BLaER1 (cell line): Measurements from ENCODE around the gene ZDHHC15.
A peak's percentile ranks its signal among the peaks of the same experiment; 100 is the strongest.
"Not testable (repeated sequence)": the region's sequence is repeated elsewhere in the genome, so short reads cannot be mapped to it uniquely, and the experiment has no call there.

Source experiments
- H3K27ac ChIP-seq: shearing (Covaris generic); formaldehyde crosslinking; 2 replicates; pipeline ENCODE4 v1.8.1; 2022
- H3K27me3 ChIP-seq: shearing (Covaris generic); formaldehyde crosslinking; 2 replicates; pipeline ENCODE4 v1.8.1; 2022
- H3K36me3 ChIP-seq: shearing (Covaris generic); formaldehyde crosslinking; 2 replicates; pipeline ENCODE4 v1.8.1; 2022
- H3K4me1 ChIP-seq: shearing (Covaris generic); formaldehyde crosslinking; 2 replicates; pipeline ENCODE4 v1.8.1; 2022
- H3K4me2 ChIP-seq: shearing (Covaris generic); formaldehyde crosslinking; 2 replicates; pipeline ENCODE4 v1.8.1; 2022
- H3K4me3 ChIP-seq: shearing (Covaris generic); formaldehyde crosslinking; 2 replicates; pipeline ENCODE4 v1.8.1; 2022
- H3K9ac ChIP-seq: shearing (Covaris generic); formaldehyde crosslinking; 2 replicates; pipeline ENCODE4 v1.8.1; 2022
- H3K9me3 ChIP-seq: shearing (Covaris generic); formaldehyde crosslinking; 2 replicates; pipeline ENCODE4 v1.8.1; 2022
- H4K20me1 ChIP-seq: shearing (Covaris generic); formaldehyde crosslinking; 2 replicates; pipeline ENCODE4 v1.8.1; 2022
- Cebpa-rat ChIP-seq: shearing (Covaris generic); IDR thresholded peaks from 2 replicates; pipeline ENCODE4 v1.8.1; 2022

ZDHHC15 gene

DNA sequence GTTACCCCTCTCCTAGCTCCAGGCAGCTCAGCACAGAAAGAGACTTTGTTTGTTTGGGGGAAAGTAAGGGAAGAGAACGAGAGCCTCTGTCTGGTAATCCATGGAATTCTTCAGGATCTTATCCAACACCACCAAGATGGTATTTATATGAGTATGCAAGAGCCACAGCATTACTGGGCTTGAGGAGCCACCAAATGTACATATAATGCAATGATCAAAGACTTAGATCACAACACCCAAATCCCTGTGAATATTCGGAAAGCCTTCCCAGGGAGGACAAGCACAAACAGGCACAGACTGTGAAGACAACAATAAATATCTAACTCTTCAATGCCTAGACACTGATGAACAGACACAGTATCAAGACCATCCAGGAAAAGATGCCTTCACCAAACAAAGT lies 132.4 kb downstream of the ZDHHC15 start:
- no peak overlapping the region for H3K4me2 ChIP-seq
- H3K4me1 ChIP-seq: no peaks in the 10 kb centered on the region
- no peak overlapping the region for H3K4me3 ChIP-seq
- no peak for TF ChIP-seq Cebpa-rat
- H3K9me3 ChIP-seq: peaks cover 22% of the 10 kb centered on the region
- H3K27me3 ChIP-seq: peaks cover 58% of the 10 kb centered on the region
- no peak overlapping the region for H3K27ac ChIP-seq
- no peak overlapping the region for H3K9ac ChIP-seq
- H4K20me1 ChIP-seq: no peaks in the 10 kb centered on the region
- no peaks in the 10 kb centered on the region for H3K36me3 ChIP-seq

DNA sequence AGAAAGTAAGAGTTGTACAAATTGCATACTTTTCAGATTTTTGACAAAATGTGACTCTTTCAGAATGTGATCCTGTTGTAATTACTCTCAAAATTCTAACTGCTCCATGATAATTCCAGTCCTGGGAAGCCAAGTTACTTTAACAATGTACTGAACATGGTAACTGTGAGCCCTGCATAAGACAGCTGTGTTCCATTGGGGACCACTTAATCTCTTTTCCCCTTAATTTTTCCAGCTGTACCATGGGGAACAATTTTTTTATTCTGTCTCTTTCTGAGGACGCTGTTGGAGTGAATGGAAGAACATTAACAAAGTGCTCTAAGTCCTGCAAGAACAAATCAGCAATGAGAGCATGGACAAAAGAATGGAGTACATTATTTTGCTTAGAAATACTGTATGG lies 153.1 kb downstream of the ZDHHC15 start:
- Histone ChIP-seq H3K36me3 (no peaks in the 10 kb centered on the region), H3K4me2 (no peak overlapping the region), H3K4me1 (no peaks in the 10 kb centered on the region), H3K27me3 (peaks cover 43% of the 10 kb centered on the region), H3K27ac (no peak overlapping the region), H4K20me1 (no peaks in the 10 kb centered on the region), H3K9ac (no peak overlapping the region), H3K4me3 (no peak overlapping the region), H3K9me3 (peaks cover 20% of the 10 kb centered on the region)
- no peak for TF ChIP-seq Cebpa-rat

DNA sequence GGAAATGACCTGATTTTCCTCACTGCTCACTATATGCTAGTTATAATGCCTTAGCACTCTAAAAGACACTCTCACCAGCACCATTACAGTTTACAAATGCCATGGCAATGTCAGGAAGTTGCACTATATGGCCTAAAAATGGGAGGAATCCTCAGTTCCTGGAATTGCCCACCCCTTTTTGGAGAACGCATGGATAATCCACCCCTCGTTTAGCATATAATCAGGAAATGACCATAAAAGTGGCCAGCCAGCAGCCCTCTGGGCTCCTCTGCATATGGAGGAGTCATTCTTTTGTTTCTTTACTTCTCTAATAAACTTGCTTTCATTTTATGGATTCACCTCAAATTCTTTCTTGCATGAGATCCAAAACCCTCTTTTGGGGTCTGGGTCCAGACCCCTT lies 156.0 kb downstream of the ZDHHC15 start:
- Histone ChIP-seq H3K9me3 (peaks cover 35% of the 10 kb centered on the region), H3K4me3 (no peak overlapping the region), H3K27ac (no peak overlapping the region), H3K36me3 (no peaks in the 10 kb centered on the region), H3K4me1 (no peaks in the 10 kb centered on the region), H3K27me3 (peaks cover 42% of the 10 kb centered on the region), H4K20me1 (no peaks in the 10 kb centered on the region), H3K9ac (no peak overlapping the region), H3K4me2 (no peak overlapping the region)
- TF ChIP-seq Cebpa-rat: no peak

DNA sequence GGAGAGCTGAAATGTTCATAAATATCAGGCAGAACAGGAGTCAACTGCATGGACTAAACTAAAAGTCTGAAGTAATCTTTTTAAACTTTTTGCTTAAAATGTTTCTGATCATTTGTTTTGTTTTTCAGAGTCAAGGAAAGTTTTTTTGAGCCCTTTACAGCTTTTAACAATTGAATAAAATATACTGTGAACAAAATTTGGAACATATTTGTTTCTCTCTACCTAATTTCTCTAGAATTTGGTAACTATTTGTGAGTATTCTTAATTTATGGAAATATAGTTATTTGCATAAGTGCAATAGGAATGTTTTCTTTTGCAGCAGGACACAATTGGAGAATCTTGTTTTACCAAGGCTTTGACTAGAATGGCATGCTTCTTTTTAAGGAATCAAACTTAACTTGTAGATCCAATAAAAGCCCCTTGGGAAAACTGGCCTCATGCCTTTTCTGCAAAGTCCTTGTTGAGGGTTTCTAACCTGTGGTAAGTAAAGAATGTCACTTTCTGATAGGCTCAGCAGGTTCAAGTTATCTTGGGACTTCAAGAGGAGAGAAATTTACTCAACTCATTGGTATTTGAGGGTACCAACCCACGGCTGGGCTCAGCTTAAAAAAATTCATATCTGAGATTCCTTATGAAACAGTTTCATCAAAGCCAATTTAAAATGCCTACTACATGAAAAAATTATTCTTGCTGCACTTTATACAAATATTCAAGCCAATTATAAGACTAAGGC lies 157.4 kb downstream of the ZDHHC15 start:
- Histone ChIP-seq H3K36me3 (no peaks in the 10 kb centered on the region), H3K27me3 (peaks cover 32% of the 10 kb centered on the region), H3K4me3 (no peak overlapping the region), H3K9ac (no peak overlapping the region), H4K20me1 (no peaks in the 10 kb centered on the region), H3K4me2 (no peak overlapping the region), H3K27ac (no peak overlapping the region), H3K4me1 (no peaks in the 10 kb centered on the region), H3K9me3 (peaks cover 35% of the 10 kb centered on the region)
- TF ChIP-seq Cebpa-rat: no peak

DNA sequence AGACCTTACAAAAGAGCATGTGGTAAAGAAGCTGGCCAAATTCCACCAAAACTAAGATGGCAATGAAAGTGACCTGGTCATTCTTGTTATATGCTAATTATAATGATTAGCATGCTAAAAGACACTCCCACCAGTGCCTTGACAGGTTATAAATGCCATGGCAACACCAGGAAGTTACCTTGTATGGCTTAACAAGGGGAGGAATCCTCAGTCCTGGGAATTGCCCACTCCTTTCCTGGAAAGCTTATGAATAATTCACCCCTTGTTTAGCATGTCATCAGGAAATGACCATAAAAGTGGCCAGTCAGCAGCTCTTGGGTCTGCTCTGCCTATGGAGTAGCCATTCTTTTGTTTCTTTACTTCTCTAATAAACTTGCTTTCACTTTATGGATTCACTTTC lies 161.0 kb downstream of the ZDHHC15 start:
- no peaks in the 10 kb centered on the region for H3K36me3 ChIP-seq
- no peak overlapping the region for H3K4me3 ChIP-seq
- no peaks in the 10 kb centered on the region for H4K20me1 ChIP-seq
- H3K4me1 ChIP-seq: no peaks in the 10 kb centered on the region
- peaks cover 44% of the 10 kb centered on the region for H3K27me3 ChIP-seq
- no peak for TF ChIP-seq Cebpa-rat
- H3K9me3 ChIP-seq: peaks cover 35% of the 10 kb centered on the region
- no peak overlapping the region for H3K9ac ChIP-seq
- no peak overlapping the region for H3K4me2 ChIP-seq
- no peak overlapping the region for H3K27ac ChIP-seq

DNA sequence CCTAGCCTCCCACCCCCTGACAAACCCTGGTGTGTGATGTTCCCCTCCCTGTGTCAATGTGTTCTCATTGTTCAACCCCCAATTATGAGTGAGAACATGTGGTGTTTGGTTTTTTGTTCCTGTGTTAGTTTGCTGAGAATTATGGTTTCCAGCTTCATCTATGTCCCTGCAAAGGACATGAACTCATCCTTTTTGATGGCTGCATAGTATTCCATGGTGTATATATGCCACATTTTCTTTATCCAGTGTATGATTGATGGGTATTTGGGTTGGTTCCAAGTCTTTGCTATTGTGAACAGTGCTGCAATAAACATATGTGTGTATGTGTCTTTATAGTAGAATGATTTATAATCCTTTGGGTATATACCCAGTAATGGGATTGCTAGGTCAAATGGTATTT lies 174.2 kb downstream of the ZDHHC15 start:
- H4K20me1 ChIP-seq, H3K9ac ChIP-seq, H3K4me3 ChIP-seq, H3K27ac ChIP-seq, H3K36me3 ChIP-seq, H3K4me2 ChIP-seq, H3K4me1 ChIP-seq: not testable (repeated sequence)
- H3K9me3 ChIP-seq: peaks cover 42% of the 10 kb centered on the region
- peaks cover 33% of the 10 kb centered on the region for H3K27me3 ChIP-seq

DNA sequence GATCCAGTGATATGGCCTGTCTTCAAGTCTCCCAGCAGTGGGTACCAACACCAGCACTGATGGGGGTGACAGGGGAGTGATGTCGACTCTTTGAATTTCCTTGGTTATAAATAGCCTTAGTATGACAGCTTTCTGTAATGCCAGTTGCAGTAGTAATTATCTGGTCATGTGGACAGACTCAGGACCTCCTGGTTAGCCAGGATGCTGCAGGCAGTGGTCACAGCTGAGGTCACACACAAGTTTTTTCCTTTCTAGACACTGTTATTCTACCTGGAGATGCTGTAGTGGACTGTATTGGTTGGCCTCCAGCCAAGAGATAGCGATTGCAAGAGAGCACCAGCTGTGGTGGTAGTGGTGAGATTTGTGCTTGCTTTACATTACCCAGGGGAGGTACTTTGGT lies 185.3 kb downstream of the ZDHHC15 start:
- H3K9ac ChIP-seq: no peak overlapping the region

DNA sequence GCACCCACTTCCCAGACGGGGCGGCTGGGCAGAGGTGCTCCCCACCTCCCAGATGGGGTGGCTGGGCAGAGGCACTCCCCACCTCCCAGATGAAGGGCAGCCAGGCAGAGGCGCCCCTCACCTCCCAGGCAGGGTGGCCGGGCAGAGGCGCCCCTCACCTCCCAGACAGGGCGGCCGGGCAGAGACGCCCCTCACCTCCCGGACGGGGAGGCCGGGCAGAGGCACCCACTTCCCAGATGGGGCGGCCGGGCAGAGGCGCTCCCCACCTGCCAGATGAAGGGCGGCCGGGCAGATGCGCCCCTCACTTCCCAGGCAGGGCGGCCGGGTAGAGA lies 187.7 kb downstream of the ZDHHC15 start:
- peaks cover 20% of the 10 kb centered on the region for H3K36me3 ChIP-seq
- no peak for TF ChIP-seq Cebpa-rat
- no peak overlapping the region for H3K27ac ChIP-seq
- H3K4me2 ChIP-seq: no peak overlapping the region
- H3K27me3 ChIP-seq: no peaks in the 10 kb centered on the region; the same call in 1 of the 2 replicates
- no peaks in the 10 kb centered on the region for H3K4me1 ChIP-seq
- H3K9me3 ChIP-seq: peaks cover 44% of the 10 kb centered on the region
- H4K20me1 ChIP-seq: no peaks in the 10 kb centered on the region
- 0 out of 2 replicates have a peak overlapping the region, but pooled peaks have one; percentile 18 for H3K4me3 ChIP-seq
- H3K9ac ChIP-seq: no peak overlapping the region

More for the DNA sequence above, 185.3 kb downstream of the ZDHHC15 start:
- H3K4me1 ChIP-seq: no peaks in the 10 kb centered on the region
- H4K20me1 ChIP-seq: no peaks in the 10 kb centered on the region
- no peak overlapping the region for H3K4me2 ChIP-seq
- TF ChIP-seq Cebpa-rat: no peak
- peaks cover 20% of the 10 kb centered on the region for H3K36me3 ChIP-seq
- H3K9me3 ChIP-seq: peaks cover 35% of the 10 kb centered on the region
- no peaks in the 10 kb centered on the region for H3K27me3 ChIP-seq
- H3K4me3 ChIP-seq: no peak overlapping the region
- H3K27ac ChIP-seq: no peak overlapping the region

DNA sequence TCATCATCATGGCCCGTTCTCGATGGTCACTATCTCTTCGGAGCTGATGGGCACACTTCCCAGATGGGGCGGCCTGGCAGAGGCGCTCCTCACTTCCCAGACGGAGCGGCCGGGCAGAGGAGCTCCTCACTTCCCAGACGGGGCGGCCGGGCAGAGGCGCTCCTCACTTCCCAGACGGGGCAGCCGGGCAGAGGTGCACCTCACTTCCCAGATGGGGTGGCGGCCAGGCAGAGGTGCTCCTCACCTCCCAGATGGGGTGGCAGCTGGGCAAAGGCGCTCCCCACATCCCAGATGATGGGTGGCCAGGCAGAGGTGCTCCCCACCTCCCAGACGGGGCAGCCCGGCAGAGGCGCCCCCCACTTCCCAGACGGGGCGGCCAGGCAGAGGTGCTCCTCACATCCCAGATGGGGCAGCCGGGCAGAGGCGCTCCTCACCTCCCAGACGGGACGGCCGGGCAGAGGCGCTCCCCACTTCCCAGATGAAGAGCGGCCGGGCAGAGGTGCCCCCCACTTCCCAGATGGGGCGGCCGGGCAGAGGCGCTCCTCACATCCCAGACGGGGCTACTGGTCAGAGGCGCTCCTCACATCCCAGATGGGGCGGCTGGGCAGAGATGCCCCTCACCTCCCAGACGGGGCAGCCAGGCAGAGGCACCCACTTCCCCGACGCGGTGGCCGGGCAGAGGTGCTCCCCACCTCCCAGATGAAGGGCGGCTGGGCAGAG lies 188.3 kb downstream of the ZDHHC15 start:
- 0 out of 2 replicates have a peak overlapping the region, but pooled peaks have one; percentile 18 for H3K4me3 ChIP-seq
- H3K9me3 ChIP-seq: peaks cover 50% of the 10 kb centered on the region
- not testable (repeated sequence) for H3K27me3 ChIP-seq, H4K20me1 ChIP-seq, H3K9ac ChIP-seq, H3K27ac ChIP-seq, H3K4me2 ChIP-seq, H3K4me1 ChIP-seq
- peaks cover 20% of the 10 kb centered on the region for H3K36me3 ChIP-seq

DNA sequence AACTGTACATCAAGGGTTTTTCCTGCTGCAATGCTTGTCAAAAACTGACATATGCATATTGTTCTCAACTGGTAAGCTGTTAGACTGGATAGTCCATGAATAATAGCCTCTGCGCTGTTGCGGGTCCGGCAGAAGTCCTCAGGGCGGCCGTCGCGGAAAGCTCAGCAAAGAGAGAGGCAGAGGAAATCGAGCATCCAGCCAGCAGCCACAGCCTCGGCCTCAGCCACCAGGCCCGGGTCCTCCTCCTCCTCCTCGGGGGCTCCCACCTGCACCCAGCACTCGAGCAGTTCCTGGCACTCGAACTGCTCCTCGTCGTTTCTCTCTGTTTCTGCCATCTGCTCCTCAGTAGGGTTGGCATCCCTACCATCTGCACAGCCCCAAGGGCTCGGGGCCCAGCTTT lies 195.2 kb downstream of the ZDHHC15 start:
- Histone ChIP-seq H3K4me1 (no peaks in the 10 kb centered on the region), H3K9me3 (peaks cover 54% of the 10 kb centered on the region), H3K4me2 (no peak overlapping the region), H4K20me1 (no peaks in the 10 kb centered on the region), H3K9ac (no peak overlapping the region), H3K27ac (no peak overlapping the region), H3K36me3 (peaks cover 27% of the 10 kb centered on the region), H3K4me3 (no peak overlapping the region), H3K27me3 (peaks cover 19% of the 10 kb centered on the region; the same call in 1 of the 2 replicates)
- no peak for TF ChIP-seq Cebpa-rat
